Measurements from ENCODE around the gene ITIH1.

GRCh38 chr3:52813810-52814209 is 36.4 kb downstream of the ITIH1 start:
- TF ChIP-seq, protein P1, sequence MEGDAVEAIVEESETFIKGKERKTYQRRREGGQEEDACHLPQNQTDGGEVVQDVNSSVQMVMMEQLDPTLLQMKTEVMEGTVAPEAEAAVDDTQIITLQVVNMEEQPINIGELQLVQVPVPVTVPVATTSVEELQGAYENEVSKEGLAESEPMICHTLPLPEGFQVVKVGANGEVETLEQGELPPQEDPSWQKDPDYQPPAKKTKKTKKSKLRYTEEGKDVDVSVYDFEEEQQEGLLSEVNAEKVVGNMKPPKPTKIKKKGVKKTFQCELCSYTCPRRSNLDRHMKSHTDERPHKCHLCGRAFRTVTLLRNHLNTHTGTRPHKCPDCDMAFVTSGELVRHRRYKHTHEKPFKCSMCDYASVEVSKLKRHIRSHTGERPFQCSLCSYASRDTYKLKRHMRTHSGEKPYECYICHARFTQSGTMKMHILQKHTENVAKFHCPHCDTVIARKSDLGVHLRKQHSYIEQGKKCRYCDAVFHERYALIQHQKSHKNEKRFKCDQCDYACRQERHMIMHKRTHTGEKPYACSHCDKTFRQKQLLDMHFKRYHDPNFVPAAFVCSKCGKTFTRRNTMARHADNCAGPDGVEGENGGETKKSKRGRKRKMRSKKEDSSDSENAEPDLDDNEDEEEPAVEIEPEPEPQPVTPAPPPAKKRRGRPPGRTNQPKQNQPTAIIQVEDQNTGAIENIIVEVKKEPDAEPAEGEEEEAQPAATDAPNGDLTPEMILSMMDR (IDR thresholded peaks at IDR 0.05; ENCODE audit: insufficient read depth, low read depth, low read length) = no peak
- no peak for TF ChIP-seq EZH2 (IDR thresholded peaks at IDR 0.05; ENCODE audit: insufficient read depth, low read length)

Data from astrocyte (in vitro differentiated cells and primary cell).